ENCODE data around the gene STUB1. TPM values are rescaled to one million over a fixed set of nuclear protein-coding genes. Genes with fewer than 3 reads are reported as not detected.
A peak's percentile ranks its signal among the peaks of the same experiment; 100 is the strongest.

STUB1 gene
- total RNA-seq, 1 donor from 2014 or later: 84.1 TPM

DNA sequence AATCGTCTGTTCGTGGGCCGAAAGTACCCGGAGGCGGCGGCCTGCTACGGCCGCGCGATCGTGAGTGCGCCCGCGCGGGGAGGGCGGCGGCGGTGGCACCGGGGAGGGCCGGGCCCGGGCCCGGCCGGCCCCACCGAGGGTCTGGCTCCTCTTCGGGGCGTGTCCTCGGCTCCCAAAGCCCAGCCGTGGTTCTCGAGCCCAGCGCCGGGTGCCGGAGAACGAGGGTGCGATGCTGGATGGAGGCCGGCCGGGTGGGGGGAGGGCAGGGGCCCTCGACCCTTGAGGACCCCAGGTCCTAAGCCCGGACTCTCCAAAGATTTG lies 375 bp downstream of the STUB1 start:
- Mint-ChIP-seq H3K4me3 (ENCODE audit: low read depth) (peak overlapping the region; percentile 76), H3K9me3 (no peaks in the 10 kb centered on the region), H3K36me3 (ENCODE audit: low read depth) (peaks cover 25% of the 10 kb centered on the region), H3K4me1 (ENCODE audit: low read depth) (peaks cover 12% of the 10 kb centered on the region), H3K27me3 (ENCODE audit: low read depth) (no peaks in the 10 kb centered on the region), H3K27ac (no peak overlapping the region)
- no peak for DNase-seq (ENCODE audit: low spot score)
- intact Hi-C loops (cut with micrococcal nuclease): loop anchor here (5.0 kb wide), 2 partner anchors 43 to 93 kb away; partner anchors contain the start of gene METTL26

DNA sequence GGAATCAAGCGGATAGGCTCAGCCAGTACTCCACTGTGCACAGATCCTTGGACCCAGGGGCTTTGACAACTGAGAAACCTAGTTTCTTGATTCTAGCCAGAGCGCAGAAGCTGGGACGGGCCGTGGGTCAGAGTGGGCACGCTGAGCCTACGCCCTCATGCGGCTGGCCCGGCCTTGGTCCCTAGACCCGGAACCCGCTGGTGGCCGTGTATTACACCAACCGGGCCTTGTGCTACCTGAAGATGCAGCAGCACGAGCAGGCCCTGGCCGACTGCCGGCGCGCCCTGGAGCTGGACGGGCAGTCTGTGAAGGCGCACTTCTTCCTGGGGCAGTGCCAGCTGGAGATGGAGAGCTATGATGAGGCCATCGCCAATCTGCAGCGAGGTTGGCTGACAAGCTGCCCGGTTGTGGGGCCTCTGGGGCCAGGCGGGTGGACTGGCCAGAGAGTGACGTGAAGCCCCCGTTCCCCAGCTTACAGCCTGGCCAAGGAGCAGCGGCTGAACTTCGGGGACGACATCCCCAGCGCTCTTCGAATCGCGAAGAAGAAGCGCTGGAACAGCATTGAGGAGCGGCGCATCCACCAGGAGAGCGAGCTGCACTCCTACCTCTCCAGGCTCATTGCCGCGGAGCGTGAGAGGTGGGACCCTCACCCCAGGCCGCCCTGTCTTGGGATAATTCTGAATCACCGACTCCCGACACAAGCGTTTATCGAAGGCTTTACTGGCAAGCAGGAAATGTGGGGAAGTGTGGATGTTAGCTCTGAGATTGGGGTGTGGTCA lies 946 bp downstream of the STUB1 start:
- Mint-ChIP-seq H3K4me1 (ENCODE audit: low read depth) (peaks cover 14% of the 10 kb centered on the region), H3K36me3 (ENCODE audit: low read depth) (peaks cover 30% of the 10 kb centered on the region), H3K27ac (no peak overlapping the region), H3K9me3 (no peaks in the 10 kb centered on the region), H3K27me3 (ENCODE audit: low read depth) (no peaks in the 10 kb centered on the region), H3K4me3 (ENCODE audit: low read depth) (peak overlapping the region; percentile 76)
- intact Hi-C loops (cut with micrococcal nuclease): loop anchor here (5.0 kb wide), 2 partner anchors 44 to 94 kb away; partner anchors contain the start of gene METTL26
- no peak for DNase-seq (ENCODE audit: low spot score)

DNA sequence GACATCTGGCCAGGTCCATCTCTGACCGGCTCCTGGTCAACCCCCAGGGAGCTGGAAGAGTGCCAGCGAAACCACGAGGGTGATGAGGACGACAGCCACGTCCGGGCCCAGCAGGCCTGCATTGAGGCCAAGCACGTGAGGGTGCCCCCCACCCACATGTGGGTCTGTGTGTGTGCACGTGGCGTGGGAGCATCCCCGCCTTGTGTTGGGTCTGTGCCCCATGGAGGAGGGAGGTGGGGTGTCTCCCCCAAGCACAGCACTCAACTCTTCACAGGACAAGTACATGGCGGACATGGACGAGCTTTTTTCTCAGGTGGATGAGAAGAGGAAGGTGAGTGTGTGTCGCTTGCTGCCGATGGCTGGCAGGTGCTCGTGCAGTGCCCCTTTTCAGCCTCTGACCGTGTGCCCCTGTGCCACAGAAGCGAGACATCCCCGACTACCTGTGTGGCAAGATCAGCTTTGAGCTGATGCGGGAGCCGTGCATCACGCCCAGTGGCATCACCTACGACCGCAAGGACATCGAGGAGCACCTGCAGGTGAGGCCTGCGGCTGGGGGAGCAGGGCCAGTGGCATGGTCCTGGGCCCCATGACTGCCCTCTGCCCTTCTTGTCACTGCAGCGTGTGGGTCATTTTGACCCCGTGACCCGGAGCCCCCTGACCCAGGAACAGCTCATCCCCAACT lies 1.7 kb downstream of the STUB1 start:
- no peaks in the 10 kb centered on the region for H3K27me3 Mint-ChIP-seq (ENCODE audit: low read depth)
- peak overlapping the region; percentile 76 for H3K4me3 Mint-ChIP-seq (ENCODE audit: low read depth)
- DNase-seq (ENCODE audit: low spot score): no peak
- no peaks in the 10 kb centered on the region for H3K9me3 Mint-ChIP-seq
- peaks cover 14% of the 10 kb centered on the region for H3K4me1 Mint-ChIP-seq (ENCODE audit: low read depth)
- H3K27ac Mint-ChIP-seq: no peak overlapping the region
- peaks cover 32% of the 10 kb centered on the region for H3K36me3 Mint-ChIP-seq (ENCODE audit: low read depth)
- intact Hi-C loops (cut with micrococcal nuclease): loop anchor here (5.0 kb wide), 2 partner anchors 45 to 95 kb away; partner anchors contain the start of gene METTL26

DNA sequence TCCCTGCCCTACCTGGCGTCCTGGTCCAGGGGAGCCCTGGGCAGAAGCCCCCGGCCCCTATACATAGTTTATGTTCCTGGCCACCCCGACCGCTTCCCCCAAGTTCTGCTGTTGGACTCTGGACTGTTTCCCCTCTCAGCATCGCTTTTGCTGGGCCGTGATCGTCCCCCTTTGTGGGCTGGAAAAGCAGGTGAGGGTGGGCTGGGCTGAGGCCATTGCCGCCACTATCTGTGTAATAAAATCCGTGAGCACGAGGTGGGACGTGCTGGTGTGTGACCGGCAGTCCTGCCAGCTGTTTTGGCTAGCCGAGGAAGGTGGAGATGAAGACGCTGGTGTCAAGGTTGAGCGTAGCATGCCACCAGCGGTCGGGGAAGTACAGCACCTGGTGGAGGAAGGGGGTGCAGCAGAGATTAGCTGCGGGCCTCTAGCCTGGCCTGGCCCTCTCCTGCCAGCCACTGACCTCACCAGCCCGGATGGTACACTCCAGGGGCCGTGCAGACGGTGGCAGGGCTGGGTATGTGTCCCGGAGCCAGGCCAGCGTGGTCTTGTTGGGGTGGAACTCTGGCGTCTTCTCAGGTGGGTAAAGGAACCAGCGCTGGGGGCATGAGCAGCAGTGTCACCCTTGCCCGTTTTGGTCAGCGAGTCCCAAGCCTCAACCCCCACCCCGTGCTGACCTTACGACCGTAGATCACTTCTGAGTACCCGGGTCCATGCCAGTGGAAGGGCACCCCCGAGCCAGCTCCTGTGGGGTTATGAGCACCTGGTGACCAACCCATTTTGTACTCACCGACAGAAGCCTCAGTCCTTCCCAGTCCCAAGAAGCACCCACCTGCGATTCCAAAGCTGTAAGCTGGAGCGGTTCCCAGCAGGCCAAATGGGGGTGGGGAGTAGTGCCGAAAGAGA lies 2.5 kb downstream of the STUB1 start:
- Mint-ChIP-seq H3K36me3 (ENCODE audit: low read depth) (peaks cover 32% of the 10 kb centered on the region), H3K4me3 (ENCODE audit: low read depth) (peak overlapping the region; percentile 76), H3K27ac (no peak overlapping the region), H3K4me1 (ENCODE audit: low read depth) (peaks cover 14% of the 10 kb centered on the region), H3K9me3 (no peaks in the 10 kb centered on the region), H3K27me3 (ENCODE audit: low read depth) (no peaks in the 10 kb centered on the region)
- intact Hi-C loops (cut with micrococcal nuclease): loop anchor here (5.0 kb wide), 2 partner anchors 45 to 95 kb away; partner anchors contain the start of gene METTL26
- DNase-seq (ENCODE audit: low spot score): no peak

DNA sequence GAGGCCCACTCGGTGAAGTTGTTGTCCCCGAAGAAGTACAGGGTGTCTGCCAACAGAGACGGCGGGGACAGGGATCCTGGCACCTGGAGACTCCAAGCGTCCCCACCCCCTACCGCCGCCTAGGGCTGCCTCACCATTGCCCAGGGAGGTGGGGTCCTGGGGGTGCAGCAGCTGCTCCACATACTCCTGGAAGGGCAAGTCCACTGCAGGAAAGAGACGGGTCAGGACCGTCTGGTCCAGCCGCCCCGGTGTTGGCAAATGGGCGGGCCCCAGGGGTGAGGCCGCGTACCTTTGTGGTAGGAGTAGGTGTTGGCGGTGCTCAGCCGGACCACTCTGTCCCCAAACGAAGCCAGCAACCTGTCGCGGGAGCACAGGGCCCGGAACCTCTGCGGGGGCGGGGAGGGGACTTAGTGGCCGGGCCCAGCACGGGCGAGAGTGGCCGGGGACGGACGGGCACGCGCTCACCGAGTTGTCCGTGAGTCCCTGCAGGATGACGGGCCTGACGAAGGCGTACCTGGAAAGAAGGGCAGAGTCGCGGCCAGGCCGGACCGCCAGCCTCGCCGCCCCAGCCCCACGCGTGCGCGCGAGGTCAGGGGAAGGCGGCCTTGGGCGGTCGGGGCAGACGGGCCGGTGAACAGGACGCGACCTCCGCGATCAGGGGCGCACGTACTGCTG lies 3.3 kb downstream of the STUB1 start:
- no peaks in the 10 kb centered on the region for H3K9me3 Mint-ChIP-seq
- intact Hi-C loops (cut with micrococcal nuclease): loop anchor here (5.0 kb wide), 2 partner anchors 46 to 96 kb away; partner anchors contain the start of gene METTL26
- H3K27ac Mint-ChIP-seq: peak overlapping the region; percentile 52
- peaks cover 32% of the 10 kb centered on the region for H3K36me3 Mint-ChIP-seq (ENCODE audit: low read depth)
- no peak for DNase-seq (ENCODE audit: low spot score)
- peaks cover 14% of the 10 kb centered on the region for H3K4me1 Mint-ChIP-seq (ENCODE audit: low read depth)
- H3K4me3 Mint-ChIP-seq (ENCODE audit: low read depth): peak overlapping the region; percentile 76
- H3K27me3 Mint-ChIP-seq (ENCODE audit: low read depth): no peaks in the 10 kb centered on the region

DNA sequence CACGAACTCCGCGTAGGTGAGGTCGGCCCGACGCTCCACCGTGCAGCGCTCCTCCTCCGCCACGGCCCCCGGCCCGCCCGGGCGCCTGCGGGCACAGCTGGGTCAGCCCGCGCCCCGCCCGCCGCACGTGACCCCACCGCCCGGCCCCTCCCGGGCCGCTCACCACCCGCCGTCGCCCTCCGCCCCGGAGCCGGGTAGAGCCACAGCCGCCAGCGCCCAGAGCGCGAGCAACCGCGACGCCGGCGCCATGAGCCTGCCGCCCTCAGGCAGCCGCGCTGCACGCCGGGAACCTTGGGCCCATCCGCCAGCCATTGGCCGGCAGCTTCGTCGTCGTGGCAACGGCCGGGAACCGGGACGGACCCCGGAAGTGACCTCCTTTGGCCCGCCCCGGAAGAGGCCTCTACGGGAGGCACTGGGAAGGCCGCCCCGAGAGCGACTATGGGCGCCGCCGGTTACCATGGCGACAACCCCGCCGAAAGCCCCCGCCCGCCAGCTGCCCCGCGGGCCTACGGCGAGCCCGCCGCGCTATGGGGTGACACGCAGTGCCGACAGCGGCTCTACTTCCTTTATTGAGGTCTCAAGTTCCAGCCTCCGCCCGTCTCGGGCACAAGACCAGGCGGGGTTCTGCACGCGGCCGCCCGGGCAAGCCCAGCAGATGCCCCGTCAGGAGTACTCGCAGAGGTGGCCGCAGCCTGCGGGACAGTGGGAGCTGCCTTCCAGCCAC lies 4.0 kb downstream of the STUB1 start, which contains the start of gene JMJD8:
TSS of gene JMJD8 (minus strand) at position 264 of the 724 bp plus-strand sequence. CDS start at position 249, 15 bp downstream.
- H3K9me3 Mint-ChIP-seq: no peaks in the 10 kb centered on the region
- intact Hi-C loops (cut with micrococcal nuclease): loop anchor here (5.0 kb wide), 2 partner anchors 47 to 97 kb away; partner anchors contain the start of gene METTL26
- H3K27ac Mint-ChIP-seq: peak within 1 kb of the TSS; percentile 52
- peak within 1 kb of the TSS; percentile 76 for H3K4me3 Mint-ChIP-seq (ENCODE audit: low read depth)
- H3K36me3 Mint-ChIP-seq (ENCODE audit: low read depth): peaks cover 32% of the 10 kb centered on the region
- H3K27me3 Mint-ChIP-seq (ENCODE audit: low read depth): no peaks in the 10 kb centered on the region
- H3K4me1 Mint-ChIP-seq (ENCODE audit: low read depth): peaks cover 15% of the 10 kb centered on the region
- peak; percentile 95 for DNase-seq (ENCODE audit: low spot score)

DNA sequence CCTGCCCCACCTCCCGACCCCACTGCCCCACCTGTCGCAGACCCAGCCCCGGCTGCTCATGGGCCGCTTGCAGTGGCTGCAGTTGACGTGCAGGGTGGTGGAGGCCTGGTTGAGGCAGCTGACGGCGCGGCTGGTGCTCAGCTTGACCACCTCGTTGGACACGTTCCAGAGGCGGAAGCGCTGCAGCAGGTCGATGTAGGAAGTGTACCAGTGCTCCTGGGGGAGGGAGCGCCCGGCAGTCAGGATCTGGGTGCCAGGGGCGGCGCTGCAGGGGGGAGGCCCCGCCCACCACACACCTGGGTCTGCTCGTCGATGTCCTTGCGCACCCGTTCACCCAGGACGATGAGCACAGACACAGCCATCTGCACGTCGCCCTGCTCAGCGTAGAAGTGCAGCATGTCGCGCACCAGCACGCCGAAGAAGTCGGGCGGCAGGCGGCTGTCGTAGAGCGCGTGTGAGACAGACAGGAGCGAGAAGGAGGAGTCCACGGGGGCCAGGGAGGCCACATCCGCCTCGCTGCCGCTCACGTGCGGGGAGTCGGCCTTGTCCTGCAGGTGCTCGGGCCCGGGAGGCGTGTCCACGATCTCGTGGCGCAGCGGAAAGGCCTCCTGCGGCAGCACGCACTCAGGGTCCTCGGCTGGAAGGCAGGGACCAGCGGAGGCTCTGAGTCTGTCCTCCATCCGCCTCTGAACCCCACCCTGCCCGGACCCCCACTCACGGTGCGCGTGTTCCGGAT lies 4.9 kb downstream of the STUB1 start:
- Mint-ChIP-seq H3K9me3 (no peaks in the 10 kb centered on the region), H3K4me1 (ENCODE audit: low read depth) (peaks cover 18% of the 10 kb centered on the region)

DNA sequence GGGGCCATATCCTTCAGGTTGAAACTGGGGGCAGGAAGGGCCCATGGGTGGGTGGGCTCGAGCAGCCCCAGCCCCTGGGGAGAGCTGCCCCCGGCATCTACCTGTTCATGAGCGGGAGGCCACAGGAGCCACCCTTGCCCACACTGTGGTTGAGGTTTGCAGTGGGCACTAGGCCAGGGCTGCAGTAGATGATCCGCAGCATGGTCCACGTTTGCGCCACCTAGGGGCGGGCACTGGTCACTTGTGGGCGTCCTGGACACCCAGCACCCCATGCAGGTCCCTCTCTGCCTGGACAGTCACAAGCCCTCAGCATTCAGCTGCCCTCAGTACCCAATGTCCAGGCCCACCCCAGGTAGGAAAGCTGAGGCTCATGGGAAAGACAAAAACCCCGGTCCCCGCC lies 5.8 kb downstream of the STUB1 start:
- intact Hi-C loops (cut with micrococcal nuclease): no loop called here
- H3K4me3 Mint-ChIP-seq (ENCODE audit: low read depth): peak overlapping the region; percentile 47
- no peak for DNase-seq (ENCODE audit: low spot score)

More for the DNA sequence above, 4.9 kb downstream of the STUB1 start:
- DNase-seq (ENCODE audit: low spot score): no peak
- intact Hi-C loops (cut with micrococcal nuclease): loop anchor here (5.0 kb wide), 2 partner anchors 48 to 98 kb away; partner anchors contain the start of gene METTL26
- Mint-ChIP-seq H3K27ac (no peak overlapping the region), H3K36me3 (ENCODE audit: low read depth) (peaks cover 33% of the 10 kb centered on the region), H3K4me3 (ENCODE audit: low read depth) (no peak overlapping the region), H3K27me3 (ENCODE audit: low read depth) (no peaks in the 10 kb centered on the region)

DNA sequence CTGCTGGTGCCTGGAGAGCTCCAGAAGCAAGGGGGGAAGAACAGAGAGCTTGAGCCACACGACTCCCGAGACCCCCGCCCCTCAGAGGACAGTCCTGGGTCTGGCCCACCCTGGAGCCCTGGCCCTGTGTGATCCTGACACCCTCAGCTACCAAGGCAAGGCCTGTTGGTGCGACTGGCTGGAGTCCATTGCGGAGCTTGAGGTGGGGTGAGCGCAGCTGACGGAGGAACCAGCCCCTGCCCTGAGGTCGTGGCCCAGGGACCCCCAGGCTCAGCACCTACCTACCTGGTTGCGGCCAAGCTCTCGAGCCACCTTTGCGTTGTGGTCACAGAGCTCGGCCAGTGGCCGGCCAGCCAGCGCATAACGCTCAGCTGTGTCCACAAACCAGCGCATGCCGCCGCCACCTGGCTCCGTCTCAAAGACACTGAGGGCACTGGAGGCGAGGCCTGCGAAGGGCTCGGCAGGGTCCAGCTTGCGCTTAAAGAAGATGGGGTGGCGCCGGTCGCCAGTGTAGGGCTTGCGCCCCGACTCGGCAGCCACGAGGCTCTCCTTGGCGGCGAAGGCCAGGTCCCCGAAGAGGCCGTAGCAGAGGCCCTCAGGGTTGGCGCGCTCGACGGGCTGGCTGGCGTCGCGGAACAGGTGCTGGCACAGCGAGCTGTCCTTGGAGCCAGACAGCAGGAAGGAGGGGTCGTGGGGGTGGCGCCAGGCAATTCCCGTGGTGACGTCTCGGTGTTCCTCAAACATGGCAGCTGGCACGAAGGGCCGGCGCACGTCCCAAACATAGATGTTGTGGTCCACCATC lies 6.5 kb downstream of the STUB1 start:
- peaks cover 13% of the 10 kb centered on the region for H3K4me1 Mint-ChIP-seq (ENCODE audit: low read depth)
- H3K4me3 Mint-ChIP-seq (ENCODE audit: low read depth): peak overlapping the region; percentile 47
- no peak for DNase-seq (ENCODE audit: low spot score)
- intact Hi-C loops (cut with micrococcal nuclease): no loop called here
- H3K36me3 Mint-ChIP-seq (ENCODE audit: low read depth): peaks cover 28% of the 10 kb centered on the region
- no peaks in the 10 kb centered on the region for H3K27me3 Mint-ChIP-seq (ENCODE audit: low read depth)
- H3K27ac Mint-ChIP-seq: no peak overlapping the region
- no peaks in the 10 kb centered on the region for H3K9me3 Mint-ChIP-seq

More for the DNA sequence above, 5.8 kb downstream of the STUB1 start:
- Mint-ChIP-seq H3K36me3 (ENCODE audit: low read depth) (peaks cover 34% of the 10 kb centered on the region), H3K9me3 (no peaks in the 10 kb centered on the region), H3K4me1 (ENCODE audit: low read depth) (peaks cover 18% of the 10 kb centered on the region), H3K27me3 (ENCODE audit: low read depth) (no peaks in the 10 kb centered on the region), H3K27ac (no peak overlapping the region)

DNA sequence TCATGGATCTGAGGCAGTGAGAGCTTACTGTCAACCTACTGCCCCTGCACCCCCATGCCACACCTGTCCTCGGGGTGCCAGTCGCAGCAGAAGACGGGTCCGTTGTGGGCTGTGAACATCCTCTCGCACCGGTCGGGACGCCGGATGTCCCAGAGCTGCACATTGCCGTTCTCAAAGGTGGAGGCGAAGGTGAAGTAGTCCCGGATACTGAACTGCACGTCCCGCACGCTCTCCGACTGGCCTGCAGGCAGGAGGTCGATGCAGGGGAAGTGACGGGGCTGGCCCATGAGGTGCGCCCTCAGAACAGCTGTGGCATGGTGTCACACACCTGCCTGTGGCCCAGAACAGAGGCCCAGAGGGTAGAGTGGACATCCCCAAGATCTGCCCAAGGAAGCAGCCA lies 7.3 kb downstream of the STUB1 start:
- no peak for DNase-seq (ENCODE audit: low spot score)
- H3K4me1 Mint-ChIP-seq (ENCODE audit: low read depth): peaks cover 11% of the 10 kb centered on the region
- no peak overlapping the region for H3K27ac Mint-ChIP-seq
- no peak overlapping the region for H3K4me3 Mint-ChIP-seq (ENCODE audit: low read depth)
- intact Hi-C loops (cut with micrococcal nuclease): no loop called here
- H3K9me3 Mint-ChIP-seq: no peaks in the 10 kb centered on the region
- peaks cover 4% of the 10 kb centered on the region for H3K27me3 Mint-ChIP-seq (ENCODE audit: low read depth)
- peaks cover 19% of the 10 kb centered on the region for H3K36me3 Mint-ChIP-seq (ENCODE audit: low read depth)
